ENCODE results near the gene PHLPP1. TPM values are rescaled to one million over a fixed set of nuclear protein-coding genes. Genes with fewer than 3 reads are reported as not detected.

PHLPP1 gene
- total RNA-seq: 10 to 100 TPM; 22.1 to 24.2 TPM

- no peaks in the 10 kb centered on the region for H3K4me1 ChIP-seq
- no peaks in the 10 kb centered on the region for H3K36me3 ChIP-seq
- no peak for DNase-seq
- intact Hi-C loops (cut with DNase I): no loop called here
- no peaks in the 10 kb centered on the region for H3K27me3 ChIP-seq
- H3K27ac ChIP-seq: peak within 1 kb of the TSS; percentile 88
- TF ChIP-seq, protein P1, sequence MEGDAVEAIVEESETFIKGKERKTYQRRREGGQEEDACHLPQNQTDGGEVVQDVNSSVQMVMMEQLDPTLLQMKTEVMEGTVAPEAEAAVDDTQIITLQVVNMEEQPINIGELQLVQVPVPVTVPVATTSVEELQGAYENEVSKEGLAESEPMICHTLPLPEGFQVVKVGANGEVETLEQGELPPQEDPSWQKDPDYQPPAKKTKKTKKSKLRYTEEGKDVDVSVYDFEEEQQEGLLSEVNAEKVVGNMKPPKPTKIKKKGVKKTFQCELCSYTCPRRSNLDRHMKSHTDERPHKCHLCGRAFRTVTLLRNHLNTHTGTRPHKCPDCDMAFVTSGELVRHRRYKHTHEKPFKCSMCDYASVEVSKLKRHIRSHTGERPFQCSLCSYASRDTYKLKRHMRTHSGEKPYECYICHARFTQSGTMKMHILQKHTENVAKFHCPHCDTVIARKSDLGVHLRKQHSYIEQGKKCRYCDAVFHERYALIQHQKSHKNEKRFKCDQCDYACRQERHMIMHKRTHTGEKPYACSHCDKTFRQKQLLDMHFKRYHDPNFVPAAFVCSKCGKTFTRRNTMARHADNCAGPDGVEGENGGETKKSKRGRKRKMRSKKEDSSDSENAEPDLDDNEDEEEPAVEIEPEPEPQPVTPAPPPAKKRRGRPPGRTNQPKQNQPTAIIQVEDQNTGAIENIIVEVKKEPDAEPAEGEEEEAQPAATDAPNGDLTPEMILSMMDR (IDR thresholded peaks at IDR 0.05): no peak
- peak within 1 kb of the TSS; percentile 75 for H3K4me3 ChIP-seq
- no peaks in the 10 kb centered on the region for H3K9me3 ChIP-seq
- H3K9ac ChIP-seq (ENCODE audit: low read depth in 2 of 2, low read length in 2 of 2): peak within 1 kb of the TSS; percentile 74 to 85
Measured at GRCh38 chr18:62715436-62715758, at the start of gene PHLPP1. Gene PHLPP1, plus strand, starts transcription at chr18:62715541. Its CDS starts 143 bp downstream, at chr18:62715684.

GRCh38 chr18:62669225-62669624 lies 46.1 kb upstream of the PHLPP1 start:
- H3K9ac ChIP-seq (ENCODE audit: low read depth in 2 of 2, low read length in 2 of 2): no peak overlapping the region
- no peaks in the 10 kb centered on the region for H3K4me1 ChIP-seq
- no peak overlapping the region for H3K27ac ChIP-seq
- intact Hi-C loops (cut with DNase I): no loop called here
- H3K9me3 ChIP-seq: no peaks in the 10 kb centered on the region
- TF ChIP-seq, protein P1 (IDR thresholded peaks at IDR 0.05): no peak
- H3K36me3 ChIP-seq: no peaks in the 10 kb centered on the region
- no peak for DNase-seq
- H3K4me3 ChIP-seq: no peak overlapping the region
- no peaks in the 10 kb centered on the region for H3K27me3 ChIP-seq

DNA sequence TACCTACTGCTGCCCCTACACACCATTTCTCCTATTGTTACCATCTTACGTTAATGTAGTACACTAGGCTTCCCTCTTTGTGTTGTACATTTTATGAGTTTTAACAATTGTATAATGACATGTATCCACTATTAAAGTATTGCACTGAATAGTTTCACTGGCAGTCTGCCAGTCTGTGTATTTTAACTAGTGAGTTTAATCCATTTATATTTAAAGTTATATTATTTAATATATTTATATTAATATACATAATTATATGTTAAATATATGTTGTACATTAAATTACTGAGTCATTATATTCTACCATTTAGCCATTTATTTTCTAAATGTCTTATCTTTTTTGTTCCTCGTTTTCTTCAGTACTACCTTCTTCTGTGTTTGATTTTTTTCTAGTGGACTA lies 44.8 kb upstream of the PHLPP1 start:
- Histone ChIP-seq H3K9me3 (no peaks in the 10 kb centered on the region), H3K9ac (ENCODE audit: low read depth in 2 of 2, low read length in 2 of 2) (no peak overlapping the region), H3K4me1 (no peaks in the 10 kb centered on the region), H3K27me3 (no peaks in the 10 kb centered on the region), H3K4me3 (no peak overlapping the region), H3K36me3 (no peaks in the 10 kb centered on the region), H3K27ac (no peak overlapping the region)
- TF ChIP-seq, protein P1 (IDR thresholded peaks at IDR 0.05): no peak
- intact Hi-C loops (cut with DNase I): no loop called here
- DNase-seq: no peak

GRCh38 chr18:62672600-62672999 lies 42.7 kb upstream of the PHLPP1 start:
- Histone ChIP-seq H3K27ac (no peak overlapping the region), H3K9me3 (no peaks in the 10 kb centered on the region), H3K4me3 (no peak overlapping the region), H3K27me3 (no peaks in the 10 kb centered on the region), H3K9ac (ENCODE audit: low read depth in 2 of 2, low read length in 2 of 2) (no peak overlapping the region), H3K36me3 (no peaks in the 10 kb centered on the region), H3K4me1 (no peaks in the 10 kb centered on the region)
- no peak for DNase-seq
- TF ChIP-seq, protein P1 (IDR thresholded peaks at IDR 0.05): no peak
- intact Hi-C loops (cut with DNase I): no loop called here

DNA sequence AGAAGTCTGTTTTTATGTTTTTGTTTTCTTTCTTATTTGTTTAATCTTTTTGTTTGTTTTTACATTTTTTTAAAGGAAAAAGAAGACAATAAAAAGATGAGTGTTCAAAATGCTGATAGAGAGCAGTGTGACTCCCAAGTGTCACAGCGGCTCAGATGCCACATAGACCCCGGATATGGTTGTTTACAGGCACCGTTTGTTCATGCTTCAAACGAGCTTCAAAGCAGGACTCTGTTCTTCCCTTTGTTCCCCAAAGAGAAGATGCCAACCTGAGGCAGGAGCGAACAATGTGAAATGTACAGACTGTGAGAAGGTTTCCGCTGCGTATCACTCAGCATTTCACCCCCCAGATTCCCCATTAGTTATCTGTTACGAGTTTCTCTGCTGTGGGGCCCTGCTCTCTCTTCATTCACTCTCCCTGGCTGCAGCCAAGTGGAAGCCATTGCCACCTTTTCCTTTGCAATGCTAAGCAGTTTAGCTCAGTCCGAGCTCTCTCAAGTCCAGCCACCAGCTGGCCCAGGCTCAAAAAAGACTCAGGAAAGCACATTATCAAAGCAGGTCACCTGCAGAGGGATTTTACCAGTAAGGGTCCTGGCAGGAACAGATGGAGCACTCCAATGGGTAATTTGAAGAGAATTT lies 36.4 kb upstream of the PHLPP1 start:
- no peak overlapping the region for H3K4me3 ChIP-seq
- no peak for DNase-seq
- H3K9me3 ChIP-seq: no peaks in the 10 kb centered on the region
- no peaks in the 10 kb centered on the region for H3K27me3 ChIP-seq
- no peaks in the 10 kb centered on the region for H3K36me3 ChIP-seq
- intact Hi-C loops (cut with DNase I): no loop called here
- no peak overlapping the region for H3K9ac ChIP-seq (ENCODE audit: low read depth in 2 of 2, low read length in 2 of 2)
- TF ChIP-seq, protein P1 (IDR thresholded peaks at IDR 0.05): no peak
- H3K27ac ChIP-seq: no peak overlapping the region
- H3K4me1 ChIP-seq: no peaks in the 10 kb centered on the region
